GM19463 (cell line): ENCODE results near the gene ZSCAN9.

Source experiments
- ATAC-seq: cut with Tn5 transposase; IDR thresholded peaks from one replicate; pipeline ENCODE4 v1.9.1; 2021; ENCODE audit warnings: mild to moderate bottlenecking, moderate library complexity; ENCODE audit not compliant: unreplicated experiment

Gene ZSCAN9

DNA sequence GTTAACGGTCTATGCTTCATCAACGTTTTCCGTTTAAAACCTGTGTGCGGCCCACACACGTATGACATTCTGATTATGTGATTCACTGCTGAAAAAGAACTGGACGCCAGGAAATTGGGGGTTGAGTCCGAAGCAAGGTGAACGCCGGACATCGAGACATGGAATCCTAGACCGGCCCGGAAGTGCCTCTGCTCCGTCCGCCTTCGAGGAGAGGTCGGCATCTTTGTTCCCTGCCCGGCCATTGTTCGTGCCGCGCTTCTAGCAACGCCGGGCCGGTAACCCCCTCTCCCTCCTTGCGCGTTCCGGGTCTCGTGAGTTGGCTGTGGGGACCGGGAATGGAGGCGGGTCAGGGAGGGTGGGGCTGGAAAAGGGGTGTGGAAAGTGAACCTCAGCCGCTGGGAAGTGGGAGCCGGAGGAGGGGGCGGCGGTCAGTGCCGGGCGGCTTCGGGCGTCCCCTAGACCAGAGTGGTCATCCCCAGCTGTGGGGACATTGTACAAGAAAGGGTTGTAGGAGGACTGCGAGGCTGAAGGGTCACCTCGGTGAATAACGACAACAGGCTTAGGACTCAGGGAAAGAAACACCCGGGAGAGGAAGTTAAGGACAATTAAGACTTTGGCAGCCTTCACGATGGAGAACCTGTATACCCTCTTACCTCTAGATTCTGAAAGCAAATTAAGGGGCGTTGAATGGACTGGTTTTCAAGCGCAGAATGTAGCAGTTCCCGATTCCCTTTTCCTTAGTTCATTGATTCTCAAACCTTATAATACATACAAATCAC is at the start of gene ZSCAN9:
ZSCAN9 (plus strand) TSS at position 220 of the 779 bp plus-strand sequence. CDS start 1,810 bp downstream, outside the sequence.
- ATAC-seq, result peak; percentile 94

GRCh38 chr6:28176373-28176772 is 48.7 kb upstream of the ZSCAN9 start:
- ATAC-seq, result no peak

- no peak for ATAC-seq
Observed at GRCh38 chr6:28182255-28182654, 42.8 kb upstream of the ZSCAN9 start.

GRCh38 chr6:28188111-28188979 is 36.7 kb upstream of the ZSCAN9 start:
- no peak for ATAC-seq

DNA sequence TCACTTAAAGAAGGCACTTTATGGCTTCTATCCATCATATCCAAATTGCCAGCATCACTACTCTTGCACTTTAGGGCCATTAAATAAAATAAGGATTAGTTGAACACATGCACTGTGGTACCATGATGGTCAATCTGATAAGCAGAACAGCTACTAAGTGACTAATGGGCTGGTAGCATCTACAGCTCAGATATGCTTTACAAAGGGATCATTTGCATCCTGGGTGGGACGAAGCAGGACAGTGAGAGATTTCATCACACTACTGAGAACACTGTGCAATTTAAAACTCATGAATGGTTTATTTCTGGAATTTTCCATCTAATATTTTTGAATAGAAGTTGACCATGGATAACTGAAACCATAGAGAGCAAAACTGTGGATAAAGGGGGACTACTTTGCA is 25.1 kb upstream of the ZSCAN9 start:
- no peak for ATAC-seq

DNA sequence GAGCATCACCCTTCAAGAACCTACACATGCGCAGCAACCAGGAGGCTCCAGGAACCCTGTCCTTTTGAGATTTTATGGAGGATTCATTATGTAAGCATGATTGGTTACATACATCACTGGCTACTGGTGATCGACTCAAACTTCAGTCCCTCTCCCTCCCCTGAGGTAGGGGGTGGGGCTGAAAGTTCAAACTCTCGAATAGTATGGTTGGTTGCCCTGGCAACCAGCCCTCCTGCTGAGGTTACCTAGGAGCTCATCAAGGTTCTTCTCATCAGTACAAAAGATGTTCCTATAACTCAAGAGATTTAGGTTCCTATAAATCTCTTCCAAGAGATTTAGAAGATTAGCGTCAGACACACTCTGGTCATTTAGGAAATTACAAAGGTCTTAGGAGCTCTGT is 21.9 kb upstream of the ZSCAN9 start:
- no peak for ATAC-seq

DNA sequence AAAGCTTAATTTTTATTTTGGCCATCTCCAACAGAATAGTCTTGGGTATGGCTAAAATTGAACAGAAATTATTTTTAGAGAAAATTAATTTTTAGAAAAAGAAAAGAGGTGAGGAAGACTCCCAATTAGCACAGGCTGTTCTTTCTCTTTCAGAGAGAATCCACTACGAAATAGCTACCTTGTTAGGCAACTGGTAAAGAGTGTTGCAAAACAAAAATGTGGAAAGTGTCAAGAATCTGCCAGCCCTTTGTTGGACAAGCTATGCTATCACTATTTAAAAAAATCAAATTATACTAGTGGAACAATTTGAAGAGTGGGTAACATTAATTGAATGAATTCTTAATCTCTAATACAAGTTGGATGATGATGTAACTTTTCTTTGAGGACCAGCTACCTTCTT is 19.2 kb upstream of the ZSCAN9 start:
- no peak for ATAC-seq

DNA sequence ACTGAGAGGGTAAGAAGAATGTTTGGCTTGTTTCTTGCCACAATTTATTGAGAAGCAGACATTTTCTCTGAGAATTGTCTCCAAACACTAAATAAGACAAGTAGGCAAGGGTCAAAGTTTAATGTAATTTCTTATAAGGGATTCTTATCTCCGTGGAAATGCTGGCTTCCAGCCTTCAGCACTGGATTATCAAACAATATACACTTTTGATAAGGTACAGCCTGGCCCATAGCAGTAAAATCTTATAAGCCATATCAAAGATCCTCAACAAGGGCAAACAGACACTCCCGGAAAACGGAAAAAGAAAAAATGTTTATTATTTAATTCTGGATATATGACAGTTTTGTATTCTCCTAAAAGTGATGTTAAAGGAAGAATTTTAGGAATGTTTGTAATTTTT is 18.5 kb upstream of the ZSCAN9 start:
- no peak for ATAC-seq

GRCh38 chr6:28206928-28207509 is 18.1 kb upstream of the ZSCAN9 start:
- ATAC-seq, result no peak

- peak; percentile 41 for ATAC-seq
Observed at GRCh38 chr6:28207510-28208110, 17.5 kb upstream of the ZSCAN9 start.

GRCh38 chr6:28208111-28208659 is 16.9 kb upstream of the ZSCAN9 start:
- ATAC-seq, result no peak

DNA sequence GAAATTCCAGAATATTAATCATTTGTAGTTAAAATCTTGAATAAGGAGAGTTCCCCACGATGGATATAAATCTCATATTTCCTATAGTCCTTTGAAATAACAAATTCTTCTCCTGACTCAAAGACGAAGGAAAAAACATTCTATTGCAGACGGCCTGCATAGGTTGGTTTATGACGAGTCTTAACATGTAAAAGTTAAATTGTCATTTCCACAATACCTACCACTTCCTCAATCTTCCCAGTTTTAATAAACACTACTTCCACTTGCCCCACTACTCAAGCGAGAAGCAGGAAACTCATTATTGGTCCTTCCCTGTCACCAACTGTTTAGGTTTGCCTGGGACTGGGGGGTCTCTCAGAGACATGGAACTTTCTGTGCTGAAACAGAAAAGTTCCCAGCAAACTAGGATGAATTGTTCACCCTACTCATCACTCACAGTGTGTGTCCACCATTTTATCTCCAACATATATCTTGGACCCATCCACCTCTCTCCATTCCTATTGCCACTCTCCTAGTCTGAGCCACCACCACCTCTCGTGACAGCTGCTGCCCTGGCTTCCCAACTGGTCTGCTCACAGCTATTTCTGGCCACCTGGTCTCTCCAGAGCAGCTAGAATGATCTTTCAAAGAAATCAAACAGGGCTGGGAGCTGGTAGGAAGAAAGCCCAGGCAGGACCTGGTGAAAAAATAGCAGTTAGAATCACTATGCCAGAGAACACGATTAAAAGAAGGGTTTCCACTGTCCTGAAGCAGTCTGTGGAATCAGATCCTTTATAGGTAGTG is 15.1 kb upstream of the ZSCAN9 start:
- ATAC-seq, result no peak

DNA sequence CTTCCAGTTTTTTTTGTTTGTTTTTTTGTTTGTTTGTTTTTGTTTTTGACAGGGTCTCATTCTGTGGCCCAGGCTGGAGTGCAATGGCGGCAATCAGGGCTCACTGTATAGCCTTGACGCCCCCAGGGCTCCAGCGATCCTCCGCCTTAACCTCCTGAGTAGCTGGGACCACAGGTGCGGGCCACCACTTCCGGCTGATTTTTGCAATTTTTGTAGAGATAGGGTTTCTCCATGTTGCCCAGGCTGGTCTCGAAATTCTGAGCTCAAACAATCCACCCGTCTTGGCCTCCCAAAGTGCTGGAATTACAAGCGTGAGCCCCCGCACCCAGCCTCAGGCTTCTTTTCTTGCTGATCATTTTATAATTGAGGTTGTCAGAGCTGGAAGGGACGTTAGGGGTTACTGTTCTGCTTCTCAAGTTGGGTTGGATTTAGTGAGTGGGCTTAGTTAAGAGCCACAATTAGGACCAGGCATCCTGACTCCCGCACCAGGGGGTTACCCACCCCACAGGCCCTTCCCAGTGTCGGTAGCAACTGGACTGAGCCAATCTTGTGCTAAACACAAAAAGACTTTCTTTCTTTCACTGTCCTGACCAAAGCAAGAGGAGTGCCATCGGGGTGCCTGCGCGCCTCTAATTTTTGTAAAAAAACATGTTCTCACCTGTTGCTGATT is 13.1 kb upstream of the ZSCAN9 start:
- no peak for ATAC-seq

DNA sequence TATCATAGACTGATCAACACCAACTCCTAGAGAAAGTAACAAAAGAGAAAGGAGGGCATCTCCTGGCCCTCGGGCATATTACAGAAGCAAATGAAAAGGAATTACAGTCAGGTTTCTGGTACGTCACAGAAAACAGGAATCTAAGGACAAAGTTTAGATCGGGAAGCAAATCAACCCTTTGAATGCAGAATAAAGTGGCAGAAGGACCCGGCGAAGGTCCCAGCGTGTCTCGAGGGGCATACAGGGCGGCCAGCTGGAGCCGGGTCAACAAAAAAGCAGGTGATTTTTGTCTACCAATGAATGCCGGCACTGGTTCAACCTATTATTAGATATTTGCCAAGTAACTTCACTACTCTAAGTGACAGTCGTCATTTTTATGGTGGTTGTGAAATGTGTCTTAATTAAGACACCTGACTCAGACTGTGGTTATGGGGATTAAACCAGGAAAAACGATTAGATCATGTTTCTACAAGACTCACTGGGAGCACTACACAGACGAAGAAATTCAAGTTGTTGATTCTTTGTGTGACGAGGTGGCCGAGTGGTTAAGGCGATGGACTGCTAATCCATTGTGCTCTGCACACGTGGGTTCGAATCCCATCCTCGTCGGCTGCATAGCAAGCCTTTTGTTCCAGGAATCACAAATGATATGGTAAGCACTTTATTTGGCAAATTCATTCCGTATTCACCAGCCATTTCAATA is 12.4 kb upstream of the ZSCAN9 start:
- no peak for ATAC-seq

GRCh38 chr6:28213213-28213523 is 11.9 kb upstream of the ZSCAN9 start:
- ATAC-seq, result no peak

DNA sequence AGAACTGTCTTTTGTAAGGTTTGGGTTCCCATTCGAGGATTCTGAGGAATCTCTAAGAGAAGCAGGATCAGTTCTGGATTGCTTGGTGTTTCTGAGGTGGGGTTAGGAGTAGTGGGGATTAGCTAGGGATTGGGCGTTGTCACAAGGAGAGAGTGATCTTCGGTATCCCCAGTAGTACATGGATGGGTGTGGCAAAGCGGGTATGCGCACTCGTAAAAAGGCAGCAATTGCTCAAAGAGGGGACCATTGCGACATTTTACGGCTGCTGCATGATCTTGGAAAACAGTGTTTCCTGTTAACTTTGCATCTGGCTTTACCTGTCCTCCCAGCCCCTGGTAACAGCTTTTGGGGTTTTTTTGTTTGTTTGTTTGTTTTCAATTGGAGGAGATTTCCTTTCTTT is 9.7 kb upstream of the ZSCAN9 start:
- no peak for ATAC-seq

DNA sequence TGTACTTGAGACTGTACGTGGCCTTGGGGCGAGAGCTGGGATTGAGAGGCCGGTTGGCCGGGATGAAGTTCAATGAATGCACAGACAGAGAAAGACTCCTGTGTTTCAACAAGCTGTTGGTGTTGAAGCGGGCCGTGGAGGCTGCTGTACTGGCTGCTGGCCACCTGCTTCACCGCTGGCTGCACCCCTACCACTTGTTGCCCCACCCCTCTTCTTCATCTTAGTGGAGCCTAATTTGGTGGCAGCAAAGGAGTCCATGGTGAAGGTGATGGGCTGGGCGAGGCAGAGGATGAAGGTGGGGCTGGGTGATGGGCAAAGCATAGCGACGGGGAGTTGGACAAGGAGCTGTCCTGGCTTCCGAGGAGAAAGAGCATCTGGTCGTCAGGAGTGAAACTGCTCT is 7.2 kb upstream of the ZSCAN9 start:
- ATAC-seq, result no peak

GRCh38 chr6:28218312-28219248 is 6.5 kb upstream of the ZSCAN9 start:
- ATAC-seq, result no peak
